H1 (cell line): ENCODE measurements around the gene ASTN2. TPM values are rescaled to one million over a fixed set of nuclear protein-coding genes. Genes with fewer than 3 reads are reported as not detected.

Experiments used
- CTCF ChIA-PET: fragments of 300-600 bp; sonication (Branson Sonifier 250); formaldehyde crosslinking; loops from one replicate; lab custom pipeline; 2021; ENCODE audit not compliant: partially characterized antibody; lab: Charles Lee
- POLR2A ChIA-PET: fragments of 300-600 bp; sonication (Branson Sonifier 250); formaldehyde crosslinking; loops from one replicate; lab custom pipeline; 2021; ENCODE audit warnings: inconsistent platforms; ENCODE audit not compliant: partially characterized antibody; lab: Charles Lee
- DNase-seq, 2 experiments: peaks; one replicate each; pipeline versions ENCODE4 v3.0.0 to v3.0.0-alpha.2; 2010 to 2022; ENCODE audit warnings: low spot score in 2 of 2, low read depth in 1 of 2, mixed read lengths in 1 of 2
- FAIRE-seq: peaks from 2 replicates; lab custom pipeline; 2011; peaks lifted over from hg19 to GRCh38; lab: Jason Lieb, UNC
- H2AFZ ChIP-seq: 2 replicates; pipeline ENCODE4 v1.8.1; 2012; ENCODE audit warnings: low read length, inconsistent platforms
- H2AK5ac ChIP-seq: 2 replicates; pipeline ENCODE4 v1.6.1; 2013; ENCODE audit warnings: low read depth, low read length
- H2BK120ac ChIP-seq: replicated peaks from 2 replicates; pipeline ENCODE3; 2013; ENCODE audit warnings: low read depth, low read length, inconsistent platforms
- H2BK12ac ChIP-seq: 2 replicates; pipeline ENCODE4 v1.6.1; 2013; ENCODE audit warnings: low read depth, low read length
- H2BK15ac ChIP-seq: 2 replicates; pipeline ENCODE4 v1.6.1; 2013; ENCODE audit warnings: low read length
- H2BK20ac ChIP-seq: 2 replicates; pipeline ENCODE4 v1.6.1; 2013; ENCODE audit warnings: low read length
- H2BK5ac ChIP-seq: 2 replicates; pipeline ENCODE4 v1.6.1; 2013; ENCODE audit warnings: low read depth, low read length
- H3K14ac ChIP-seq: 2 replicates; pipeline ENCODE4 v1.6.1; 2013; ENCODE audit warnings: inconsistent platforms; ENCODE audit not compliant: insufficient read length
- H3K18ac ChIP-seq: 2 replicates; pipeline ENCODE4 v1.6.1; 2013; ENCODE audit warnings: low read length; ENCODE audit errors: extremely low read depth
- H3K23ac ChIP-seq: 2 replicates; pipeline ENCODE4 v1.6.1; 2013; ENCODE audit warnings: inconsistent platforms; ENCODE audit not compliant: insufficient read length
- H3K23me2 ChIP-seq: 2 replicates; pipeline ENCODE4 v1.6.1; 2013; ENCODE audit warnings: low read depth, low read length
- H3K27ac ChIP-seq: 2 replicates; pipeline ENCODE4 v1.6.1; 2011; ENCODE audit warnings: low read depth, low read length, inconsistent platforms
- H3K27me3 ChIP-seq, 4 experiments: replicated peaks in 1 of 4; 1 replicate in 1 of 4; 2 replicates in 3 of 4; pipeline versions ENCODE4 v1.6.1 to v1.8.1; 2011 to 2013; ENCODE audit warnings: low read length in 3 of 4, mild to moderate bottlenecking in 3 of 4, inconsistent platforms in 2 of 4, mixed read lengths in 2 of 4, moderate library complexity in 1 of 4; ENCODE audit not compliant: control insufficient read depth in 3 of 4, insufficient read depth in 3 of 4; ENCODE audit errors: extremely low read depth in 1 of 4
- H3K36me3 ChIP-seq, 4 experiments: 2 replicates each; pipeline versions ENCODE4 v1.6.1 to v1.8.1; 2011 to 2013; ENCODE audit warnings: mild to moderate bottlenecking in 4 of 4, low read length in 3 of 4, moderate library complexity in 2 of 4, control low read depth in 1 of 4, inconsistent platforms in 1 of 4; ENCODE audit not compliant: insufficient read depth in 4 of 4, control insufficient read depth in 2 of 4
- H3K4ac ChIP-seq: replicated peaks from 2 replicates; pipeline ENCODE3; 2013; ENCODE audit warnings: low read length, low read depth, mixed read lengths, inconsistent platforms; ENCODE audit not compliant: insufficient read length
- H3K4me1 ChIP-seq, 4 experiments: replicated peaks in 1 of 4; 1 replicate in 1 of 4; 2 replicates in 3 of 4; pipeline versions ENCODE4 v1.6.1 to v1.8.1; 2011 to 2013; ENCODE audit warnings: low read length in 3 of 4, inconsistent platforms in 2 of 4, mixed read lengths in 1 of 4; ENCODE audit not compliant: insufficient read depth in 4 of 4, control insufficient read depth in 3 of 4
- H3K4me2 ChIP-seq, 2 experiments: 2 replicates each; pipeline versions ENCODE4 v1.6.1 to v1.8.1; 2011 to 2013; ENCODE audit warnings: low read depth in 2 of 2, low read length in 2 of 2, control low read depth in 1 of 2, inconsistent platforms in 1 of 2, mild to moderate bottlenecking in 1 of 2; ENCODE audit not compliant: insufficient read depth in 1 of 2
- H3K4me3 ChIP-seq, 4 experiments: fragments of 200-600, 300-600 bp in 1 of 4; sonication (generic), shearing (Covaris generic), sonication (Bioruptor Twin) in 1 of 4; 2 replicates each; pipeline versions ENCODE4 v1.5.1 to v1.8.1; 2011 to 2016; ENCODE audit warnings: low read length in 4 of 4, low read depth in 3 of 4, control low read depth in 2 of 4, inconsistent platforms in 2 of 4, mild to moderate bottlenecking in 2 of 4, mixed read lengths in 1 of 4, moderate library complexity in 1 of 4; ENCODE audit not compliant: insufficient read depth in 2 of 4; ENCODE audit errors: extremely low read depth in 1 of 4
- H3K56ac ChIP-seq: replicated peaks from 2 replicates; pipeline ENCODE3; 2013; ENCODE audit warnings: low read depth, mild to moderate bottlenecking, mixed read lengths, low read length, inconsistent platforms; ENCODE audit not compliant: insufficient read length
- H3K79me1 ChIP-seq: 2 replicates; pipeline ENCODE4 v1.6.1; 2013; ENCODE audit warnings: low read depth, low read length, control low read depth
- H3K79me2 ChIP-seq, 2 experiments: 2 replicates each; pipeline versions ENCODE4 v1.6.1 to v1.8.1; 2012 to 2013; ENCODE audit warnings: low read length in 2 of 2, mild to moderate bottlenecking in 2 of 2, inconsistent platforms in 1 of 2; ENCODE audit not compliant: insufficient read depth in 2 of 2, control insufficient read depth in 1 of 2
- H3K9ac ChIP-seq, 4 experiments: replicated peaks in 1 of 4; 1 replicate in 1 of 4; 2 replicates in 3 of 4; pipeline versions ENCODE4 v1.6.1 to v1.8.1; 2011 to 2013; ENCODE audit warnings: low read depth in 3 of 4, low read length in 3 of 4, control low read depth in 2 of 4, mild to moderate bottlenecking in 2 of 4, moderate library complexity in 2 of 4, inconsistent platforms in 1 of 4; ENCODE audit errors: extremely low read depth in 1 of 4
- H3K9me3 ChIP-seq, 2 experiments: 2 replicates each; pipeline versions ENCODE4 v1.6.1 to v1.8.1; 2012 to 2013; ENCODE audit warnings: mild to moderate bottlenecking in 2 of 2, moderate library complexity in 2 of 2, control low read depth in 1 of 2, inconsistent platforms in 1 of 2, low read depth in 1 of 2, low read length in 1 of 2, mixed read lengths in 1 of 2; ENCODE audit not compliant: insufficient read depth in 2 of 2
- H4K20me1 ChIP-seq, 2 experiments: replicated peaks in 1 of 2; 2 replicates each; pipeline versions ENCODE3 to v1.8.1; 2011 to 2013; ENCODE audit warnings: inconsistent platforms in 2 of 2, low read length in 2 of 2, mild to moderate bottlenecking in 1 of 2; ENCODE audit not compliant: insufficient read depth in 2 of 2, control insufficient read depth in 1 of 2
- H4K5ac ChIP-seq: 2 replicates; pipeline ENCODE4 v1.6.1; 2013; ENCODE audit warnings: low read length, low read depth, mixed read lengths, inconsistent platforms; ENCODE audit not compliant: insufficient read length
- H4K8ac ChIP-seq: 2 replicates; pipeline ENCODE4 v1.8.0; 2013; ENCODE audit warnings: mild to moderate bottlenecking, moderate library complexity, low read length, inconsistent platforms; ENCODE audit not compliant: insufficient read depth; ENCODE audit errors: extremely low read depth
- H4K91ac ChIP-seq: replicated peaks from 2 replicates; pipeline ENCODE3; 2013; ENCODE audit warnings: low read length, mixed read lengths, inconsistent platforms; ENCODE audit not compliant: insufficient read length
- CREB1 ChIP-seq: IDR thresholded peaks from 2 replicates; pipeline ENCODE4 v1.6.1; 2012; ENCODE audit warnings: inconsistent platforms
- RAD21 ChIP-seq, 2 experiments: IDR thresholded peaks in 1 of 2; conservative IDR thresholded peaks in 1 of 2; 2 replicates each; pipeline ENCODE4 v1.6.1; 2011; ENCODE audit warnings: low read depth in 2 of 2, low read length in 2 of 2, improper control_type of control experiment in 1 of 2, inconsistent platforms in 1 of 2, mild to moderate bottlenecking in 1 of 2, moderate library complexity in 1 of 2
- WGBS, 2 experiments: shearing (Covaris generic) in 1 of 2; methylation state at CpG; one replicate each; pipeline versions ENCODE4 v1.1.6 to v1.1.7; 2013 to 2015; ENCODE audit warnings: low lambda C conversion rate in 2 of 2, mixed read lengths in 2 of 2, inconsistent platforms in 1 of 2, low coverage in 1 of 2, missing lambda C conversion rate in 1 of 2; ENCODE audit not compliant: insufficient replicate concordance in 2 of 2, insufficient coverage in 1 of 2, insufficient read length in 1 of 2; ENCODE audit errors: extremely low coverage in 1 of 2, missing lambda C conversion rate in 1 of 2; 5-methylcytosine and 5-hydroxymethylcytosine counted together
- polyA plus RNA-seq, 7 experiments: library from polyadenylated mRNA; depleted of rRNA in 3 of 7; stranded (reverse) in 5 of 7; unstranded in 2 of 7; fragments of >200 nt in 5 of 7; fragments of 200-250 nt in 2 of 7; gene quantifications; 1 replicate in 5 of 7; 2 replicates in 1 of 7; 4 replicates in 1 of 7; pipeline versions ENCODE4 v1.2.1 to v1.2.3, GENCODE V29; 2011 to 2013; ENCODE audit warnings: missing spikeins in 2 of 7, mixed read lengths in 2 of 7
- total RNA-seq: library from RNA; stranded (reverse); fragmentation: NEBNext Ultra II Directional; extraction: Animal tissue kit (Norgen Biotek cat#: 25700); gene quantifications from 2 replicates; pipeline ENCODE4 v1.2.1, GENCODE V29; 2021
- TF ChIP-seq, protein P1 (sequence below), 3 experiments: IDR thresholded peaks; 1 replicate in 2 of 3; 2 replicates in 1 of 3; pipeline versions ENCODE4 v1.5.1 to v1.6.1; 2011; ENCODE audit warnings: low read length in 3 of 3, mild to moderate bottlenecking in 3 of 3, inconsistent platforms in 2 of 3, low read depth in 1 of 3, moderate library complexity in 1 of 3; ENCODE audit not compliant: insufficient read depth in 1 of 3; ENCODE audit errors: control extremely low read depth in 1 of 3

Gene ASTN2
- total and polyA plus RNA-seq, 2 of the 8 experiments (the other 6 are each of a cell fraction or from before 2014, with no cell fraction given), result 8.2 to 13.7 TPM

- 86% methylated on average over 6 of the region's 6 CpGs; no CpG with 5 or more reads in 1 of the 2 experiments for WGBS, 2 experiments
- no peak for FAIRE-seq
- no peak overlapping the region for H4K5ac ChIP-seq
These were observed 917.6 kb downstream of the ASTN2 start for GRCh38 chr9:116497095-116497890.

More at GRCh38 chr9:116497095-116497890, 917.6 kb downstream of the ASTN2 start:
- H2BK12ac ChIP-seq, result no peak overlapping the region
- H3K27ac ChIP-seq, result no peak overlapping the region
- H4K91ac ChIP-seq, result no peak overlapping the region
- no peak overlapping the region for H3K23ac ChIP-seq
- H3K18ac ChIP-seq, result no peak overlapping the region
- H3K4me2 ChIP-seq, result no peak overlapping the region
- no peaks in the 10 kb centered on the region for H3K27me3 ChIP-seq
- no peaks in the 10 kb centered on the region for H3K36me3 ChIP-seq
- H3K4me1 ChIP-seq, result peaks cover 0 to 4% (median 1%) of the 10 kb centered on the region in 4 experiments; a peak in 1 of 7 replicates
- TF ChIP-seq, protein P1, sequence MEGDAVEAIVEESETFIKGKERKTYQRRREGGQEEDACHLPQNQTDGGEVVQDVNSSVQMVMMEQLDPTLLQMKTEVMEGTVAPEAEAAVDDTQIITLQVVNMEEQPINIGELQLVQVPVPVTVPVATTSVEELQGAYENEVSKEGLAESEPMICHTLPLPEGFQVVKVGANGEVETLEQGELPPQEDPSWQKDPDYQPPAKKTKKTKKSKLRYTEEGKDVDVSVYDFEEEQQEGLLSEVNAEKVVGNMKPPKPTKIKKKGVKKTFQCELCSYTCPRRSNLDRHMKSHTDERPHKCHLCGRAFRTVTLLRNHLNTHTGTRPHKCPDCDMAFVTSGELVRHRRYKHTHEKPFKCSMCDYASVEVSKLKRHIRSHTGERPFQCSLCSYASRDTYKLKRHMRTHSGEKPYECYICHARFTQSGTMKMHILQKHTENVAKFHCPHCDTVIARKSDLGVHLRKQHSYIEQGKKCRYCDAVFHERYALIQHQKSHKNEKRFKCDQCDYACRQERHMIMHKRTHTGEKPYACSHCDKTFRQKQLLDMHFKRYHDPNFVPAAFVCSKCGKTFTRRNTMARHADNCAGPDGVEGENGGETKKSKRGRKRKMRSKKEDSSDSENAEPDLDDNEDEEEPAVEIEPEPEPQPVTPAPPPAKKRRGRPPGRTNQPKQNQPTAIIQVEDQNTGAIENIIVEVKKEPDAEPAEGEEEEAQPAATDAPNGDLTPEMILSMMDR (IDR thresholded peaks at IDR 0.05; ENCODE audit: control extremely low read depth in 1 of 3, insufficient read depth in 1 of 3, low read depth in 1 of 3, low read length in 3 of 3), result peak in 1 of 3 experiments; percentile 27; a peak in 1 of 4 replicates
- TF ChIP-seq CREB1 (no peak), RAD21 (IDR thresholded peaks at IDR 0.05 in 1 of 2, conservative IDR thresholded peaks at IDR 0.05 in 1 of 2; ENCODE audit: low read depth in 2 of 2, low read length in 2 of 2) (peak in 1 of 2 experiments; percentile 37; a peak in 2 of 4 replicates)
- TF ChIP-seq, all 59 proteins: peak for 2
- Histone ChIP-seq H2BK5ac (no peak overlapping the region), H3K23me2 (no peaks in the 10 kb centered on the region), H3K4me3 (no peak overlapping the region), H2BK120ac (no peak overlapping the region), H3K9me3 (no peaks in the 10 kb centered on the region), H3K14ac (no peak overlapping the region), H2BK20ac (no peak overlapping the region), H4K8ac (no peak overlapping the region), H3K4ac (no peak overlapping the region), H2BK15ac (no peak overlapping the region), H3K79me2 (no peaks in the 10 kb centered on the region), H3K56ac (no peak overlapping the region), H4K20me1 (no peaks in the 10 kb centered on the region), H3K79me1 (no peaks in the 10 kb centered on the region), H2AK5ac (no peak overlapping the region), H3K9ac (no peak overlapping the region), H2AFZ (no peak overlapping the region)
- DNase-seq, result no peak
- ChIA-PET CTCF (interaction anchor here (0.8 to 5.2 kb wide), 14 partner anchors 13 to 908 kb away, joined by 3 to 51 read pairs (median 5); no protein-coding TSS in a partner anchor), POLR2A (interaction anchor here (1.1 kb wide), 1 partner anchor 343 kb away, joined by 3 read pairs; no protein-coding TSS in a partner anchor)
